Measurements from ENCODE around the gene MYOM1.

Gene MYOM1

DNA sequence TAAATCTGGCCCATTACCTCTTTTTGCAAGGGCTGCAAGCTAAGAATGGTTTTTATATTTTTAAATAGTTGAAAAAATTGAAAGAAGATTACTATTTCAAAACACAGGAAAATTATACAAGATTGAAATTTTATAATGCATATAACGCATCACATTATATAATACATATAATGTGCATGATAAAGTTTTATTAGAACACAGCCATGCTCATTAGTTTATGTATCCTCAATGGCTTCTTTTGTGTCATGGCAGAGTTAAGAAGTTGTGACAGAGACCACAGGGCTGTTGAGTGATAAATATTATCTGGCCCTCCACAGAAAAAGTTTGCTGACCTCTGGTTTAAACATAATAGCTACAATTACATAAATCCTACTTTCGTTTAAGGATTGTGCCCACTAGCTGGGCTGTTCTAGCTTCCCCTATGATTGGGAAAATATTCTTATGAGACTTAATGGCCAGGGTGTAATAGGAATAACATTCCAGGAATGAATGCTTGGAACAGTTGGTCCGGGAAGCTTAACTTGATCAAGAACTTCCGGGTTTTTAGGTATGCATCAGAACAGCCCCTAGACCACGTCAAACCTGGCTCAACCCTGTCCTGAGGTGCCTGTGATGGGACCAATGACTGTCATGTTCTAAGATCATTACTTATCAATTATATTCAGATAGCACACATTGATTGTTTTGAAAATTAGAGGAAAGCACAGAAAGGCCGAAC is 108.1 kb downstream of the MYOM1 start:
- TF ChIP-seq, protein P1, sequence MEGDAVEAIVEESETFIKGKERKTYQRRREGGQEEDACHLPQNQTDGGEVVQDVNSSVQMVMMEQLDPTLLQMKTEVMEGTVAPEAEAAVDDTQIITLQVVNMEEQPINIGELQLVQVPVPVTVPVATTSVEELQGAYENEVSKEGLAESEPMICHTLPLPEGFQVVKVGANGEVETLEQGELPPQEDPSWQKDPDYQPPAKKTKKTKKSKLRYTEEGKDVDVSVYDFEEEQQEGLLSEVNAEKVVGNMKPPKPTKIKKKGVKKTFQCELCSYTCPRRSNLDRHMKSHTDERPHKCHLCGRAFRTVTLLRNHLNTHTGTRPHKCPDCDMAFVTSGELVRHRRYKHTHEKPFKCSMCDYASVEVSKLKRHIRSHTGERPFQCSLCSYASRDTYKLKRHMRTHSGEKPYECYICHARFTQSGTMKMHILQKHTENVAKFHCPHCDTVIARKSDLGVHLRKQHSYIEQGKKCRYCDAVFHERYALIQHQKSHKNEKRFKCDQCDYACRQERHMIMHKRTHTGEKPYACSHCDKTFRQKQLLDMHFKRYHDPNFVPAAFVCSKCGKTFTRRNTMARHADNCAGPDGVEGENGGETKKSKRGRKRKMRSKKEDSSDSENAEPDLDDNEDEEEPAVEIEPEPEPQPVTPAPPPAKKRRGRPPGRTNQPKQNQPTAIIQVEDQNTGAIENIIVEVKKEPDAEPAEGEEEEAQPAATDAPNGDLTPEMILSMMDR (IDR thresholded peaks at IDR 0.05) = no peak

DNA sequence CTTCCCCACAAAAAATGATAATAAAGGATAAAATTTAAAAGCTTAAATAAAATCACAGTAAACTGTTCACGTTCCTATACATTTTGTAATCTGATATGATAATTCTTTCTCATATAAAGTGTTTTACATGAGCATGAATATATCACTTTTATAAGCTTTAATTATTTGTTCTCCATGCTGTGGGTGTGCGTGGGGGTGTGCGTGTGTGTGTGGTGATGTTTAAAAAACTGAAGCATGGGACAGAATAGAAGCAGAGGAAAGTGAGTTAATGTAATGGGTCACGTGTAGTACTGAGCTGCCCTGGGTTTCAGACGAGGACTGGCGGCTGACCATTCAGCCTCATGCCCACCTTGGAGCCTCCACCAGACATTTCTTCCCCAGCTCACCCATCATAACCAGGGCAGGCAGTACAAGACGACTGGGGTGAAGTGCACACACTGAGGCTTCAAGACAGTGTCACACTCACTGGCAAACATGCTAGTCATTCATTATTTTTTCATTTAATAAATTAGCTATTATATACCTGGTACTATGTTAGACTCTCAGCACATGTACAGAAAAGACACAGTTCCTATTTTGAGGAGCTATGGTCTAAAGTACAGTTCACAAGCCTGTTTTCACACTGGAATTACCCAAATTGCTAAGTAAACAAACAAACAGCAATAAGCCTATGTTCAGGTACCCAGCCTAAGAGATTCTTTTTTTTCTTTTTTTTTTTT is 109.6 kb downstream of the MYOM1 start:
- TF ChIP-seq, protein P1 (IDR thresholded peaks at IDR 0.05) = no peak

DNA sequence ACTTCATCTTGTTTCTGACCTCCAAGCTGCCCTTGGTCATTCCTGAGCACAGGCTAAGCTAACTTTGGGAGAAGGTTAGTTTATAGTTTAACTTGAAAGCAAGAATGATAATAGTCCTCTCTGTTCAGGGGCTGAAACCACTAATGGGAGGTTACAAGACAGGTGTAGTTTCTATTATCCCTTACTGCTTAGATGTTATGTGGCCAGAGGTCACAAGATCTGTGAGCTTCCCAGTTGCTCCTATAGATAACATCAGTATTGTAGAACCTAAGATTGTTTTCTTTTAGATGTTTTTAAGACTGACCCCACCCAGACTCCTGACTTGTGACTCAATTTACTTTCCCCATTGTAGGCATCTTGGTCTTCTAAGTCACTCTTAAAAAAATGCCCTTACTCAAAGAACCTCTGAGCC is 112.0 kb downstream of the MYOM1 start:
- TF ChIP-seq, protein P1 (IDR thresholded peaks at IDR 0.05) = no peak

DNA sequence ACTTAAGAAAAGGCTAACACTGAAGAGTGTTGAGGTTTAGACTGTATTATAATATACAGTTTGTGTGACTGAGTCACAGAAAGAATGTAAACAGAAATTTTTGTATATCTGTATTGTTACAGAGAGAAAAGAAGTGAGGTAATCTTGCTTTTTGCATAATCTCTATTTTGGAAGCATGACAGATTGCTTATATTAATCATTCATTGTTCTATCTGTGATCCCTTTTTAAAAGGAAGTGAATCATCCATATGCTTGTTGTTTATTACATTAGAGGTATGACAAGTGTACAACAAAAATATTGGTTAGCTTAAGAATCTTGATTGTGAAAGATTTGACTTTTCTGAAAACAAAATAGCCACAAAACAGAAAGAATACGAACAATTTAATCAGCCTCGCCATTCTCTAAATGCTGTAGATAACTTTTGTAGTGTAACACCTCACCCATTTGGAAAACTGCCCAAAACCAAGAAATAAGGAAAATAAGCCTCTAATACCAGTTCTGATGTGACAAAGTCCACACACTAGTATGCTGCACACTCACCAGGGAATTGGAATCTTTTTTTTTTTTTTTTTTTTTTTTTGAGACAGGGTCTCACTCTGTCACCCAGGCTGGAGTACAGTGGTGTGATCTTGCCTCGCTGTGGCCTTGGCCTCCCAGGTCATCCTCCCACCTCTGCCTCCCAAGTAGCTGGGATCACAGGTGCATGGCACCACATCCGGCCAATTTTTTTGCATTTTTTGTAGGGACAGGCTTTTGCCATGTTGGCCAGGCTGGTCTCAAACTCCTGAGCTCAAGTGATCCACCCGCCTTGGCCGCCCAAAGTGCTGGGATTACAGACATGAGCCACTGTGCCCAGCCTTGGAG is 115.3 kb downstream of the MYOM1 start:
- TF ChIP-seq, protein P1 (IDR thresholded peaks at IDR 0.05) = no peak

DNA sequence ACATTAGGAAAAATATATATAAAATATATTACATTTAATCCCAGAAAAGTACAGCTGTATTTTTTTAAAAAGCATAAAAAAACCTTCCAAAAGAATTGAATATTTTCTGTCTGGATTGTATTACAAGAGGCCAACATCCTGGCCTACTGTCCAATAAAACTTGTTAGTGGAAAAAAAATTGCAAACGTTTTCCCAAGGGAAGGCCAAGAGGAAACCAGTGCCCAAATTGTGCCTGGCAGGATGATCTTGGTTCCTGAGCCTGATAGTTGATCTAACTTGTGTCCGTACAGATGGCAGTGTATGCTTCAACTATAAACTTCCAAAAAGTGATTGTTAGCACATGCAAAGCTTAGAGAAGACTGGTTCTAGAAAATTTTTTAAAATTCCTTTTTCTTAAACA is 116.2 kb downstream of the MYOM1 start:
- TF ChIP-seq, protein P1 (IDR thresholded peaks at IDR 0.05) = no peak

- TF ChIP-seq, protein P1 (IDR thresholded peaks at IDR 0.05) = no peak
Observed at GRCh38 chr18:3102983-3103382, 116.8 kb downstream of the MYOM1 start.

- TF ChIP-seq, protein P1 (IDR thresholded peaks at IDR 0.05) = no peak
Observed at GRCh38 chr18:3100498-3101132, 119.2 kb downstream of the MYOM1 start.

Measured in LNCAP (cell line).